Endothelial cell of hepatic sinusoid (primary cell): ENCODE results near the gene TUBD1.

Experiments used
- in situ Hi-C: cut with HindIII; loops from 2 replicates; pipeline ENCODE4 v1.10.0; 2017; ENCODE audit warnings: low sequenced_read_pairs

TUBD1 gene

GRCh38 chr17:59828478-59828760 is 64.3 kb downstream of the TUBD1 start:
- in situ Hi-C loops = no loop called here

- in situ Hi-C loops = no loop called here
These were observed 64.8 kb downstream of the TUBD1 start for GRCh38 chr17:59827721-59828477.

- in situ Hi-C loops = no loop called here
These were observed 65.9 kb downstream of the TUBD1 start for GRCh38 chr17:59826706-59827453.

GRCh38 chr17:59825533-59826322 is 67.0 kb downstream of the TUBD1 start:
- in situ Hi-C loops = no loop called here

DNA sequence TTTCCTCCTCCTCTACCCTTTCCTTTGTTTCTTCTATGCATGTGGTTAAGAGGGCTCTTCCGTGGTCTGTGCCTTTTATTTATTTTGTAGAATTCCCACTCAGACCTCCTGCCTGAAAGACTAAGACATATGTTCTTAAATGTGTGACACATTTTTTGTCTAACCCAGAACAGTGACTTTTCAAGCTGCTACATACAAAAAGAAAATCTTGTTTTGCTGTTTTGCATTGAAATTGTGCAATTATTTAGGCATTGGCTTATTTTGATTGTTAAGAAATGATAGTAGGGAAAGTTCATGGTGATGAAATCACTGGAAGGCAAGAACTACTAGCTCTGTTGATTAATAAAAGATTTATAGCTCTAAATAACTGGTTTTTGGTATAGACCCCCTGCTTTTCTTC is 76.8 kb downstream of the TUBD1 start:
- in situ Hi-C loops = no loop called here

DNA sequence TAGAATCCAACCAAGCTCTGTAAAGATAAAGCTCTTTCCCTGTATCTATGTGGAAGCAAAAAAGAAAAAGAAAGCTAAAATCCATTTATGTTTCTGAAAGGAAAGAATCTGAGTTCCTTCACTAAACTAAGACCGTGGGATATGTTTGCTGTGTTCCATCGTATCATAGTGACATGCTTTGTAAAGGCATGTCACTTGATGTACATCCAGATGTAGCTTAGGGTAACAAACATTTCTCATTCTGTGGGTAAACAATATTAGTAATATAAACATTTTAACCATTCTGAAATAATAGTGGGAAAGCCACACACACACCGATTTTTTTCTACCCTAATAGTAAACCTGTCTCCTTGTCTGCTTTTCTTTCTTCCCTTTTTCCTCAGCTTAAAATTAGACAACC is 78.1 kb downstream of the TUBD1 start:
- in situ Hi-C loops = no loop called here

DNA sequence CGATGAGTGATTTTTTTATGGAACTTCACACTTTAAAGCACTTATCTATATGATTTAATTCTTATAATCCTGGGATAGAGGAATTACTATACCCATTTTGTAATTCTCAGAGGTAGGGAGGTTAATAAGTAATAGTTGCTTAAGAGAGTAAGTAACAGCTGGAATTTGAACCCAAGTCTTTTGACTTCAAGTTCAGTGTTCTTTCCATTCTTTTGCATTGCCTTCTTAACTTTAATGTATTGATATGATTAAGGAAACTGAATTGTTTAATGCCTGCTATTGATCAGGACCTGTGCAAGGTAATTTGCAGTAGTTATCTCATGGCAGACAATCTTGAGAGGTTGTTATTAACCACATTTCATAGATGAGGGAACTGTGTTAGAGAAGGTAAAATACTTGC is 78.5 kb downstream of the TUBD1 start:
- in situ Hi-C loops = no loop called here

DNA sequence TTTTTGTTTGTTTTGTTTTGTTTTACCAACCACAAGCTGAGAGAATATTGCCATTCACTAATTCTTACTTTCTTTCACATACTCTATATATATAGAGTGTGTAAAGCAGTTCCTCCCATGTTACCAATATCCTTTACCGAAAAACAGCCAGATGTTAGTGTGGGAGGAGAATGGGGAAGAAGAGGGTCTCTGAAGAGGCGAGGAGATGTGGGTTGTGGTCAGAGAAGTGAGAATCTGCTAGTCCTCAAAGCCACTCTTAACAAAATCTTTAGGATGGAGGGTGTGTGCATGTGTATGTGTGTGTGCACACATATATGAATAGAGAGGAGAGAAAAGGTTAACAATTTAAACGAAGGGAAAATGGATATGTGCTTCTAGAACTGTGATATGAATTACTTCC is 80.6 kb downstream of the TUBD1 start:
- in situ Hi-C loops = no loop called here

DNA sequence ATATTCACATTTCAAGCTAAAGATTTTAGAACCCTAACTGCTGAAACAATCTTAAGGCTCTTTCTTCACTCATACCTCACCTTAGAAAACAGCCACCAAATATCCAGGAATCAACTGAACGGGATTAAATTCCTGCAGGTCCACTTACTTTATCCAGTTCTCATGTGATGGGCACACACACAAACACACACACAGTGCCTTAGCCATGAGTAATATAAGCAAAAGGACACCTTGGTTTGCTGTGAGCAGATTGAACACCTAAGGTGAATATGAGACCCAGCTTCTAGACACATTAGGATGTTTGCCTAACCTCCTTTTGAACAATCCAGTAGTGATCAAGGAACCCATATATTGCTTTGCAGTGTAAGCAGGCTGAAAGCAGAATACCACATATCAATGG is 81.5 kb downstream of the TUBD1 start:
- in situ Hi-C loops = no loop called here

- in situ Hi-C loops = no loop called here
These were observed 81.9 kb downstream of the TUBD1 start for GRCh38 chr17:59810894-59811153.
